OCI-LY1 (cell line): ENCODE measurements around the gene RAX2.

ENCODE experiments used
- CTCF ChIP-seq: fragments of 200-600 bp; sonication (generic), shearing (Covaris generic); IDR thresholded peaks from 2 replicates; pipeline ENCODE4 v1.5.1; 2017; ENCODE audit warnings: mild to moderate bottlenecking, antibody characterized with exemption, low read length, moderate library complexity, mixed read lengths
- EZH2 ChIP-seq: fragments of 200-600 bp; sonication (generic), shearing (Covaris generic); IDR thresholded peaks from 2 replicates; pipeline ENCODE4 v1.8.0; 2017; ENCODE audit warnings: borderline replicate concordance, mixed run types, mild to moderate bottlenecking, antibody characterized with exemption, low read length, moderate library complexity, mixed read lengths

DNA sequence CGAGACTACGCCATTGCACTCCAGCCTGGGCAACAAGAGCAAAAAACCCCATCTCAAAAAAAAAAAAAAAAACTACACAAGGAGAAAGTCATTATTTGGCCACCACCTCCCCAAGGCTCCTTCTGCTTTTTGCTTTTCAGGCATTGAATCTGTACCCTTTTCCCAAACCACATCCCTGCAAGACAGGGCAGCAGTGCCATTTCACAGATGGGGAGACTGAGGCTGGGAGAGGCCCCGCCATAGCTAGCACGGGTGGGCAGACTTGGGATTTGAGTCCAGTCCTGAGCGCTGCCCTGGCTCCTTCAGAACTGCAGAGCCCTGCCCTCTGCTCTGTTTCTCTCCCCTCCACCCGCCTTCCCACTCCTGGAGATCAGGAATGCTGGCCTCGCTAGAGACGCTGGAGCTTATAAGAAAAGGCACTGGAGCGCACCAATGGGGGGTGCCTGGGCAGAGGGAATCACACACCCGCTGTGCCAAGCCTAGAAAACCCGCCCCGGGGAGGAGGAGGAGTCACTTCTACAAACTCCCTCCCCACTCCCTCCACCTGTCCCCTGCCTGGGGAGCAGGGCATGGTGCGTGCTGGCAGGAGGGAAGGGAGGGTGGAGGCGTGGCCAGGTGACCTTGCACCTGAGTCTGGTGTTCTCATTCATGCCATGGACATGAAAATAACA is 46.3 kb downstream of the RAX2 start:
- no peak for TF ChIP-seq CTCF
- TF ChIP-seq EZH2, result no peak
